ENCODE measurements around the gene SDK1. TPM values are rescaled to one million over a fixed set of nuclear protein-coding genes. Genes with fewer than 3 reads are reported as not detected.

SDK1 gene
- total and polyA plus RNA-seq, 10 of the 15 experiments (the other 5 are each of a cell fraction or from before 2014, with no cell fraction given) = 0.14 to 0.33 TPM; not detected in 8

GRCh38 chr7:3787717-3788264, 486.7 kb downstream of the SDK1 start:
- H3K9me3 ChIP-seq (replicated peaks; ENCODE audit: control insufficient read depth, insufficient read depth, low read length) = no peaks in the 10 kb centered on the region
- intact Hi-C loops (cut with micrococcal nuclease; ENCODE audit: unreplicated experiment) = no loop called here

More at GRCh38 chr7:3787717-3788264, 486.7 kb downstream of the SDK1 start:
- POLR2A ChIA-PET = no interaction called here
- Histone ChIP-seq H3K36me3 (ENCODE audit: control insufficient read depth in 2 of 2, insufficient read depth in 2 of 2, low read length in 1 of 2) (no peaks in the 10 kb centered on the region), H3K79me2 (ENCODE audit: control insufficient read depth, insufficient read depth, low read length) (no peaks in the 10 kb centered on the region), H3K4me2 (ENCODE audit: control insufficient read depth, insufficient read depth) (no peak overlapping the region), H4K20me1 (ENCODE audit: control insufficient read depth, insufficient read depth) (no peaks in the 10 kb centered on the region), H3K27me3 (replicated peaks in 1 of 2; ENCODE audit: control insufficient read depth in 2 of 2, insufficient read depth in 2 of 2, low read length in 1 of 2) (no peaks in the 10 kb centered on the region), H2AFZ (ENCODE audit: control insufficient read depth, low read depth, low read length) (no peak overlapping the region), H3K27ac (ENCODE audit: control insufficient read depth, insufficient read depth) (no peak overlapping the region), H3K4me1 (ENCODE audit: control insufficient read depth, insufficient read depth, low read length) (no peaks in the 10 kb centered on the region), H3K4me3 (no peak overlapping the region), H3K9ac (ENCODE audit: control insufficient read depth, insufficient read depth, low read length) (no peak overlapping the region)
- SMC1A ChIA-PET (ENCODE audit: uncharacterized antibody, unreplicated experiment) = no interaction called here
- in situ Hi-C loops (cut with MboI) = no loop called here
- ATAC-seq = no peak
- RAD21 ChIA-PET (ENCODE audit: unreplicated experiment) = no interaction called here
- no peak for FAIRE-seq
- no peak for DNase-seq (ENCODE audit: low read depth, low spot score)
- 29% methylated on average over 15 of the region's 15 CpGs for WGBS (ENCODE audit: insufficient coverage, insufficient replicate concordance, low lambda C conversion rate, missing lambda C conversion rate)
- no peak for TF ChIP-seq NFYB (IDR thresholded peaks at IDR 0.05; ENCODE audit: insufficient read depth, low read depth, low read length)
- TF ChIP-seq IKZF1 (conservative IDR thresholded peaks at IDR 0.05) = no peak
- no peak for TF ChIP-seq TCF12 (IDR thresholded peaks at IDR 0.05; ENCODE audit: low read depth, low read length)
- no peak for TF ChIP-seq ZBTB4 (CRISPR knock-in tag; IDR thresholded peaks at IDR 0.05)
- TF ChIP-seq TCF7 (IDR thresholded peaks at IDR 0.05; ENCODE audit: borderline replicate concordance) = no peak
- TF ChIP-seq ZNF217 (IDR thresholded peaks at IDR 0.05) = no peak
- TF ChIP-seq SREBF1 (IDR thresholded peaks at IDR 0.05; ENCODE audit: low read length) = no peak
- no peak for TF ChIP-seq SMAD5 (IDR thresholded peaks at IDR 0.05; ENCODE audit: low read depth)
- TF ChIP-seq BCL3 (IDR thresholded peaks at IDR 0.05; ENCODE audit: borderline replicate concordance, insufficient read depth, low read depth, low read length, poor library complexity, severe bottlenecking) = no peak
- no peak for TF ChIP-seq ZBED1 (IDR thresholded peaks at IDR 0.05; ENCODE audit: borderline replicate concordance)
- TF ChIP-seq ZNF687 (IDR thresholded peaks at IDR 0.05) = no peak
- TF ChIP-seq FOXK2 (IDR thresholded peaks at IDR 0.05) = no peak
- CTCF ChIA-PET = no interaction called here
- no TSS peak for BruUV-seq (replicated peaks)

Data from GM12878 (cell line).